OCI-LY7 (cell line): ENCODE measurements around the gene NUP50. TPM values are rescaled to one million over a fixed set of nuclear protein-coding genes. Genes with fewer than 3 reads are reported as not detected.

ENCODE experiments used
- BruUV-seq: library from RNA; stranded (reverse); fragments of 400-500 nt; replicated peaks from 2 replicates; lab custom pipeline; 2021; lab: Mats Ljungman, UMichigan
- CTCF ChIA-PET: fragments of 300-600 bp; sonication (Branson Sonifier 250); formaldehyde crosslinking; loops from one replicate; lab custom pipeline; 2022; ENCODE audit warnings: antibody characterized with exemption; ENCODE audit not compliant: unreplicated experiment; lab: Charles Lee
- POLR2A ChIA-PET: fragments of 300-600 bp; sonication (Branson Sonifier 250); formaldehyde crosslinking; loops from one replicate; lab custom pipeline; 2022; ENCODE audit warnings: antibody characterized with exemption; lab: Charles Lee
- DNase-seq: peaks from one replicate; pipeline ENCODE4 v3.0.0-alpha.2; 2015; ENCODE audit warnings: low spot score
- H2AFZ ChIP-seq: fragments of 200-600 bp; sonication (generic), shearing (Covaris generic); 2 replicates; pipeline ENCODE4 v1.6.1; 2014; ENCODE audit warnings: mild to moderate bottlenecking, antibody characterized with exemption, low read length, moderate library complexity
- H3K27ac ChIP-seq: fragments of 200-600 bp; sonication (generic); 2 replicates; pipeline ENCODE4 v1.5.1; 2014; ENCODE audit warnings: mixed run types, low read depth, mild to moderate bottlenecking, moderate library complexity, low read length, inconsistent platforms; ENCODE audit not compliant: poor library complexity, severe bottlenecking
- H3K36me3 ChIP-seq: fragments of 200-600 bp; sonication (generic); 2 replicates; pipeline ENCODE4 v1.6.1; 2014; ENCODE audit warnings: mild to moderate bottlenecking, antibody characterized with exemption, low read length, moderate library complexity, mixed read lengths; ENCODE audit not compliant: insufficient read depth
- H3K4me1 ChIP-seq: fragments of 200-600 bp; sonication (generic); 2 replicates; pipeline ENCODE4 v1.5.1; 2014; ENCODE audit warnings: mild to moderate bottlenecking, low read length; ENCODE audit not compliant: insufficient read depth, poor library complexity, severe bottlenecking
- H3K4me2 ChIP-seq: fragments of 200-600 bp; sonication (generic); 2 replicates; pipeline ENCODE4 v1.6.1; 2014; ENCODE audit warnings: mild to moderate bottlenecking, low read length
- H3K4me3 ChIP-seq: fragments of 200-600 bp; sonication (generic); 2 replicates; pipeline ENCODE4 v1.5.1; 2014; ENCODE audit warnings: mild to moderate bottlenecking, low read depth, low read length; ENCODE audit not compliant: poor library complexity, severe bottlenecking
- H3K79me2 ChIP-seq: fragments of 200-600 bp; sonication (generic); 2 replicates; pipeline ENCODE4 v1.6.1; 2016; ENCODE audit warnings: low read depth, mild to moderate bottlenecking, low read length, moderate library complexity, mixed read lengths; ENCODE audit not compliant: insufficient read depth
- H3K9me2 ChIP-seq: fragments of 200-600 bp; sonication (generic); 2 replicates; pipeline ENCODE4 v1.6.1; 2016; ENCODE audit warnings: mild to moderate bottlenecking, low read length, mixed read lengths; ENCODE audit not compliant: insufficient read depth
- H3K9me3 ChIP-seq: fragments of 200-600 bp; sonication (generic); 2 replicates; pipeline ENCODE4 v1.6.1; 2014; ENCODE audit warnings: mild to moderate bottlenecking, mixed run types, low read length, mixed read lengths
- H4K20me1 ChIP-seq: fragments of 200-600 bp; sonication (generic); 2 replicates; pipeline ENCODE4 v1.6.1; 2014; ENCODE audit warnings: mild to moderate bottlenecking, antibody characterized with exemption, low read length, moderate library complexity, mixed read lengths; ENCODE audit not compliant: insufficient read depth
- CTCF ChIP-seq: fragments of 200-600 bp; sonication (generic); conservative IDR thresholded peaks from 2 replicates; pipeline ENCODE4 v1.5.1; 2014; ENCODE audit warnings: mild to moderate bottlenecking, antibody characterized with exemption, low read length, moderate library complexity, mixed read lengths
- EZH2phosphoT487 ChIP-seq: fragments of 200-600 bp; sonication (generic); IDR thresholded peaks from 2 replicates; pipeline ENCODE4 v1.6.1; 2018; ENCODE audit warnings: low read depth, borderline replicate concordance, mild to moderate bottlenecking, mixed run types, antibody characterized with exemption, low read length, moderate library complexity, mixed read lengths
- intact Hi-C: fragments of 100-400 bp; cut with micrococcal nuclease; formaldehyde crosslinking; loops from one replicate; pipeline ENCODE4 v1.10.0; 2022; ENCODE audit not compliant: unreplicated experiment
- total RNA-seq, 2 experiments: library from RNA; depleted of rRNA in 1 of 2; stranded (reverse); fragments of >200 nt in 1 of 2; shearing (Covaris generic) in 1 of 2; gene quantifications; 2 replicates each; pipeline ENCODE4 v1.2.3, GENCODE V29; 2014 to 2022

The NUP50 gene
- total RNA-seq, 2 experiments from 2014 or later: 107 to 132 TPM

DNA sequence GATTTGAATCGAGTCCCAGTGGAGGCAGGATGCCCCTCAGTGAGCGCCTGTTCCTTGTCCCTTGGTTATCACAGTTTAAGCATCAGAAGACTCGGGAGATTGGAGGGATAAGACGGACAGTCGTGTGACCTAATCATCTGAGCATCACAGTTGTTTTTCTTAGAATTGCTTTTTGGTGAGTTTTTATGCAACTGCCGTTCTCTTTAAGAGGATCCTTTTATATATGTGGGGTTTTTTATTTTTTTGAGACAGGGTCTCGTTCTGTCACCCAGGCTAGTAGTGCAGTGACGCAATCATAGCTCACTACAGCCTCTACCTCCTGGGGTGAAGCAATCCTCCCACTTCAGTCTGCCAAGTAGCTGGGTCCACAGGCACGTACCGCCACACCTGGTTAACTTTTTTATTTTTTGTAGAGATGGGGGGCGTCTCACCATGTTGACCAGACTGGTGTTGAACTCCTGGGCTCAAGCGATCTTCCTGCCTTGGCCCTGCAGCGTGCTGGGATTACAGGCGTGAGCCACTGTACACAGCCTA lies 16.5 kb downstream of the NUP50 start:
- H3K79me2 ChIP-seq: peaks cover 53% of the 10 kb centered on the region
- H4K20me1 ChIP-seq: peaks cover 3% of the 10 kb centered on the region; the same call in 1 of the 2 replicates
- no peaks in the 10 kb centered on the region for H3K4me1 ChIP-seq
- no peak overlapping the region for H2AFZ ChIP-seq
- no peaks in the 10 kb centered on the region for H3K9me3 ChIP-seq
- no peak for DNase-seq
- POLR2A ChIA-PET: interaction anchor here (0.7 kb wide), 1 partner anchor 46 kb away, joined by 3 read pairs; no protein-coding TSS in a partner anchor
- H3K4me3 ChIP-seq: no peak overlapping the region
- CTCF ChIA-PET: no interaction called here
- intact Hi-C loops: no loop called here
- H3K4me2 ChIP-seq: no peak overlapping the region
- BruUV-seq: no TSS peak
- no peaks in the 10 kb centered on the region for H3K9me2 ChIP-seq
- H3K36me3 ChIP-seq: peaks cover 96% of the 10 kb centered on the region
- no peak overlapping the region for H3K27ac ChIP-seq
- no peak for TF ChIP-seq CTCF
- TF ChIP-seq EZH2phosphoT487: no peak

DNA sequence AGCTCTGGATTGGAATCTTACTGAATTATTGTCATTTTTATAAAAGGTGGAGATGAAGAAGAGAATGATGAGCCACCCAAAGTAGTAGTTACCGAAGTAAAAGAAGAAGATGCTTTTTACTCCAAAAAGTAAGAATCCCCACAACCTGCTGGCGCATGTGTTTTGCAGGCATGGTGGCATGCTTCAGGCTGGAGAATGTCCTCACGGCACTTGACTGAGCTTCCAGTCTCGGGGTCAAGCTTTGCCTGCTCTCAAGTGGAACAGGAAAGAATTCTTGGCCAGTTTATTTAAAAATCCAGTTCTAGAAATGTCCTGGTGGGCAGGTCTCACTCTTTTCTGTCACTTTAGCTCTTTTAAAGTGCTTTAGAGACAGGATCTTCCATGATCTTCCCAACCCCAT lies 17.5 kb downstream of the NUP50 start:
- no peaks in the 10 kb centered on the region for H3K4me1 ChIP-seq
- ChIA-PET POLR2A (interaction anchor here (0.7 to 1.0 kb wide), 2 partner anchors 16 to 18 kb away, joined by 3 to 4 read pairs; no protein-coding TSS in a partner anchor), CTCF (no interaction called here)
- peaks cover 53% of the 10 kb centered on the region for H3K79me2 ChIP-seq
- no peak overlapping the region for H2AFZ ChIP-seq
- H3K27ac ChIP-seq: no peak overlapping the region
- H4K20me1 ChIP-seq: peaks cover 3% of the 10 kb centered on the region; the same call in 1 of the 2 replicates
- DNase-seq: no peak
- H3K4me2 ChIP-seq: no peak overlapping the region
- TF ChIP-seq CTCF (no peak), EZH2phosphoT487 (no peak)
- H3K9me2 ChIP-seq: no peaks in the 10 kb centered on the region
- H3K4me3 ChIP-seq: no peak overlapping the region
- no TSS peak for BruUV-seq
- intact Hi-C loops: no loop called here
- peaks cover 96% of the 10 kb centered on the region for H3K36me3 ChIP-seq
- H3K9me3 ChIP-seq: no peaks in the 10 kb centered on the region

DNA sequence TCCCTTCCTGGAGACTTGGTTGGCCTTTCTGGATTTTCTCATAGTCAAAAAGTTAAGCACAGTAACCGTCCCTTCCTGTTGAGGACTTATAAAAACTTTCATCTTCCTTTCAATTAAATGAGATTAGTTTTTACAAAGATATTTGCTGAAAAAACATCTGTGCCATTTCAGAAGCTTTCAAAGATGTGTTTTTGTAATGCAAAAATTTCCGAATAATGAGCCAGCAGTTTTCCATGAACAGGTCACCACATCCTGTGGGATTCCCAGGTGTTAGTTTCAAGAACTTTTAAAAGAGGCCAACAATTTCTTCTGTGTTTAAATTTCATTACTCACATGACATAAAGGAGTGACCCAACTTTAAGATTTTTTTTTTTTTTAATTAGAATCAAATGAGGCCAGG lies 18.0 kb downstream of the NUP50 start:
- Histone ChIP-seq H3K27ac (no peak overlapping the region), H3K4me3 (no peak overlapping the region), H3K4me2 (no peak overlapping the region), H3K79me2 (peaks cover 49% of the 10 kb centered on the region), H3K4me1 (no peaks in the 10 kb centered on the region), H2AFZ (no peak overlapping the region), H3K9me2 (no peaks in the 10 kb centered on the region), H3K36me3 (peaks cover 96% of the 10 kb centered on the region), H4K20me1 (peaks cover 3% of the 10 kb centered on the region; the same call in 1 of the 2 replicates), H3K9me3 (no peaks in the 10 kb centered on the region)
- ChIA-PET POLR2A (interaction anchor here (1.0 kb wide), 1 partner anchor 16 kb away, joined by 3 read pairs; no protein-coding TSS in a partner anchor), CTCF (no interaction called here)
- intact Hi-C loops: no loop called here
- BruUV-seq: no TSS peak
- TF ChIP-seq EZH2phosphoT487: no peak
- TF ChIP-seq CTCF: no peak
- DNase-seq: no peak
